ENCODE results near the gene LRFN4.
"Not testable (repeated sequence)": the region's sequence is repeated elsewhere in the genome, so short reads cannot be mapped to it uniquely, and the experiment has no call there.

LRFN4 gene

GRCh38 chr11:66856496-66857233 lies at the start of gene LRFN4:
Gene LRFN4, plus strand, starts transcription at chr11:66857064. Its CDS starts 681 bp downstream, at chr11:66857745.
- no peak for DNase-seq

GRCh38 chr11:66809592-66809991 lies 47.3 kb upstream of the LRFN4 start:
- DNase-seq = no peak

GRCh38 chr11:66810576-66811185 lies 46.2 kb upstream of the LRFN4 start:
- DNase-seq = no peak

- no peak for DNase-seq
Observed at GRCh38 chr11:66814678-66815077, 42.2 kb upstream of the LRFN4 start.

- DNase-seq = no peak
Observed at GRCh38 chr11:66815646-66816045, 41.2 kb upstream of the LRFN4 start.

- DNase-seq = no peak
Observed at GRCh38 chr11:66818231-66818955, 38.5 kb upstream of the LRFN4 start.

- DNase-seq = no peak
Observed at GRCh38 chr11:66820381-66820780, 36.5 kb upstream of the LRFN4 start.

GRCh38 chr11:66820901-66821300 lies 36.0 kb upstream of the LRFN4 start:
- DNase-seq = no peak

- DNase-seq = no peak
Observed at GRCh38 chr11:66823700-66824099, 33.2 kb upstream of the LRFN4 start.

GRCh38 chr11:66824573-66824972 lies 32.3 kb upstream of the LRFN4 start:
- not testable (repeated sequence) for DNase-seq

GRCh38 chr11:66834539-66834845 lies 22.4 kb upstream of the LRFN4 start:
- no peak for DNase-seq

GRCh38 chr11:66834943-66835342 lies 21.9 kb upstream of the LRFN4 start:
- DNase-seq = no peak

- no peak for DNase-seq
Observed at GRCh38 chr11:66835768-66836405, 21.0 kb upstream of the LRFN4 start.

GRCh38 chr11:66840317-66841091 lies 16.4 kb upstream of the LRFN4 start:
- DNase-seq = no peak

- DNase-seq = no peak
Observed at GRCh38 chr11:66841861-66842260, 15.0 kb upstream of the LRFN4 start.

GRCh38 chr11:66842501-66842895 lies 14.4 kb upstream of the LRFN4 start:
- DNase-seq = no peak

GRCh38 chr11:66842896-66843775 lies 13.7 kb upstream of the LRFN4 start, which contains the start of gene RCE1:
Gene RCE1, plus strand, starts transcription at chr11:66843441. Its CDS starts 15 bp downstream, at chr11:66843456.
- peak; percentile 97 for DNase-seq

GRCh38 chr11:66843776-66844495 lies 12.9 kb upstream of the LRFN4 start:
- no peak for DNase-seq

- DNase-seq = no peak
Observed at GRCh38 chr11:66844496-66845142, 12.2 kb upstream of the LRFN4 start.

GRCh38 chr11:66845143-66845875 lies 11.6 kb upstream of the LRFN4 start:
- DNase-seq = no peak
